WTC11 (cell line): ENCODE results near the gene TMX2.

ENCODE experiments used
- CTCF ChIP-seq: fragments of 200-600 bp; IDR thresholded peaks from 2 replicates; pipeline ENCODE4 v1.8.0; 2022; ENCODE audit warnings: antibody characterized with exemption
- E2F1 ChIP-seq: sonication (generic); formaldehyde crosslinking; IDR thresholded peaks from 2 replicates; pipeline ENCODE4 v1.8.0; 2022; ENCODE audit warnings: mild to moderate bottlenecking, missing genetic modification reagents
- FOXK1 ChIP-seq: sonication (generic); formaldehyde crosslinking; IDR thresholded peaks from 2 replicates; pipeline ENCODE4 v1.8.0; 2022; ENCODE audit warnings: mild to moderate bottlenecking, moderate library complexity, missing genetic modification reagents
- FOXP4 ChIP-seq: sonication (generic); formaldehyde crosslinking; IDR thresholded peaks from 2 replicates; pipeline ENCODE4 v1.8.0; 2022; ENCODE audit warnings: mild to moderate bottlenecking, missing genetic modification reagents
- GABPB1 ChIP-seq: sonication (generic); formaldehyde crosslinking; IDR thresholded peaks from 2 replicates; pipeline ENCODE4 v1.8.1; 2023; ENCODE audit warnings: mild to moderate bottlenecking, missing genetic modification reagents
- MAX ChIP-seq: sonication (generic); formaldehyde crosslinking; IDR thresholded peaks from 2 replicates; pipeline ENCODE4 v1.8.0; 2022; ENCODE audit warnings: mild to moderate bottlenecking, missing genetic modification reagents
- MLX ChIP-seq: sonication (generic); formaldehyde crosslinking; IDR thresholded peaks from 2 replicates; pipeline ENCODE4 v1.8.1; 2023; ENCODE audit warnings: mild to moderate bottlenecking, missing genetic modification reagents, moderate library complexity
- NFYB ChIP-seq: sonication (generic); formaldehyde crosslinking; conservative IDR thresholded peaks from 2 replicates; pipeline ENCODE4 v1.8.0; 2022; ENCODE audit warnings: low read depth, missing genetic modification reagents
- SP1 ChIP-seq: sonication (generic); formaldehyde crosslinking; conservative IDR thresholded peaks from 2 replicates; pipeline ENCODE4 v1.8.1; 2022; ENCODE audit warnings: missing genetic modification reagents
- USF2 ChIP-seq: sonication (generic); formaldehyde crosslinking; IDR thresholded peaks from 2 replicates; pipeline ENCODE4 v1.8.1; 2023; ENCODE audit warnings: mild to moderate bottlenecking, missing genetic modification reagents, moderate library complexity
- ZNF138 ChIP-seq: sonication (generic); formaldehyde crosslinking; conservative IDR thresholded peaks from 2 replicates; pipeline ENCODE4 v1.8.1; 2022; ENCODE audit warnings: mild to moderate bottlenecking, moderate library complexity, missing genetic modification reagents

GRCh38 chr11:57746920-57747319 lies 34.5 kb downstream of the TMX2 start:
- TF ChIP-seq USF2 (no peak), FOXK1 (CRISPR knock-in tag) (no peak), CTCF (no peak), MLX (CRISPR knock-in tag) (no peak), MAX (CRISPR knock-in tag) (no peak), ZNF138 (CRISPR knock-in tag) (no peak), E2F1 (CRISPR knock-in tag) (no peak), GABPB1 (CRISPR knock-in tag) (no peak), FOXP4 (CRISPR knock-in tag) (no peak), NFYB (no peak), SP1 (CRISPR knock-in tag) (no peak)
